Stimulated activated memory B cell treated with anti-CD40 and anti-IgM and Interleukin-4, amounts not matched to agents 10 μg/mL and 1 μg/mL and 100 μg/mL, for 72 hours (primary cell): ENCODE results near the gene LKAAEAR1.

ENCODE experiments used
- ATAC-seq: fragments of 150-1000 bp; cut with Tn5 transposase; 2 replicates; pipeline ENCODE4 v1.10.0; 2021
- H3K27ac Mint-ChIP-seq: one replicate; pipeline ENCODE4 v1.8.0; 2022; ENCODE audit warnings: mild to moderate bottlenecking, mixed read lengths
- H3K27me3 Mint-ChIP-seq: one replicate; pipeline ENCODE4 v1.8.0; 2022; ENCODE audit warnings: mixed read lengths
- H3K36me3 Mint-ChIP-seq: one replicate; pipeline ENCODE4 v1.8.0; 2022; ENCODE audit warnings: mixed read lengths
- H3K4me1 Mint-ChIP-seq: one replicate; pipeline ENCODE4 v1.8.0; 2022; ENCODE audit warnings: mixed read lengths
- H3K4me3 Mint-ChIP-seq: one replicate; pipeline ENCODE4 v1.8.0; 2022; ENCODE audit warnings: mild to moderate bottlenecking, moderate library complexity, mixed read lengths
- H3K9me3 Mint-ChIP-seq: one replicate; pipeline ENCODE4 v1.8.0; 2022; ENCODE audit warnings: mixed read lengths

Gene LKAAEAR1

GRCh38 chr20:64104667-64105451 lies 20.7 kb upstream of the LKAAEAR1 start:
- no peak overlapping the region for H3K4me3 Mint-ChIP-seq
- no peaks in the 10 kb centered on the region for H3K9me3 Mint-ChIP-seq
- ATAC-seq, result no peak
- peaks cover 70% of the 10 kb centered on the region for H3K4me1 Mint-ChIP-seq
- no peak overlapping the region for H3K27ac Mint-ChIP-seq
- no peaks in the 10 kb centered on the region for H3K27me3 Mint-ChIP-seq
- no peaks in the 10 kb centered on the region for H3K36me3 Mint-ChIP-seq

GRCh38 chr20:64103871-64104666 lies 19.9 kb upstream of the LKAAEAR1 start:
- H3K9me3 Mint-ChIP-seq, result no peaks in the 10 kb centered on the region
- H3K27me3 Mint-ChIP-seq, result no peaks in the 10 kb centered on the region
- H3K27ac Mint-ChIP-seq, result no peak overlapping the region
- ATAC-seq, result no peak
- H3K4me3 Mint-ChIP-seq, result no peak overlapping the region
- H3K4me1 Mint-ChIP-seq, result peaks cover 74% of the 10 kb centered on the region
- H3K36me3 Mint-ChIP-seq, result no peaks in the 10 kb centered on the region

- peaks cover 66% of the 10 kb centered on the region for H3K4me1 Mint-ChIP-seq
- no peak for ATAC-seq
- H3K36me3 Mint-ChIP-seq, result peaks cover 6% of the 10 kb centered on the region
- peak overlapping the region; percentile 88 for H3K4me3 Mint-ChIP-seq
- no peaks in the 10 kb centered on the region for H3K27me3 Mint-ChIP-seq
- peak overlapping the region; percentile 84 for H3K27ac Mint-ChIP-seq
- H3K9me3 Mint-ChIP-seq, result no peaks in the 10 kb centered on the region
These were observed 18.6 kb upstream of the LKAAEAR1 start for GRCh38 chr20:64102647-64103354.

GRCh38 chr20:64101731-64102621 lies 17.8 kb upstream of the LKAAEAR1 start:
- Mint-ChIP-seq H3K27me3 (no peaks in the 10 kb centered on the region), H3K36me3 (peaks cover 8% of the 10 kb centered on the region), H3K9me3 (peaks cover under 1% of the 10 kb centered on the region), H3K4me1 (peaks cover 60% of the 10 kb centered on the region), H3K4me3 (peak overlapping the region; percentile 88), H3K27ac (peak overlapping the region; percentile 84)
- peak; percentile 58 for ATAC-seq

- Mint-ChIP-seq H3K36me3 (peaks cover 15% of the 10 kb centered on the region), H3K27me3 (no peaks in the 10 kb centered on the region), H3K27ac (peak overlapping the region; percentile 84), H3K9me3 (peaks cover 6% of the 10 kb centered on the region), H3K4me3 (peak overlapping the region; percentile 88), H3K4me1 (peaks cover 61% of the 10 kb centered on the region)
- ATAC-seq, result no peak
These were observed 16.9 kb upstream of the LKAAEAR1 start for GRCh38 chr20:64100946-64101688.

- H3K36me3 Mint-ChIP-seq, result peaks cover 15% of the 10 kb centered on the region
- no peaks in the 10 kb centered on the region for H3K27me3 Mint-ChIP-seq
- peak; percentile 26 for ATAC-seq
- H3K4me3 Mint-ChIP-seq, result peak overlapping the region; percentile 32
- H3K9me3 Mint-ChIP-seq, result peaks cover 6% of the 10 kb centered on the region
- H3K27ac Mint-ChIP-seq, result peak overlapping the region; percentile 84
- peaks cover 63% of the 10 kb centered on the region for H3K4me1 Mint-ChIP-seq
These were observed 16.3 kb upstream of the LKAAEAR1 start for GRCh38 chr20:64100566-64100888.

GRCh38 chr20:64099880-64100565 lies 15.8 kb upstream of the LKAAEAR1 start:
- Mint-ChIP-seq H3K4me1 (peaks cover 67% of the 10 kb centered on the region), H3K4me3 (peak overlapping the region; percentile 49), H3K27me3 (no peaks in the 10 kb centered on the region), H3K9me3 (peaks cover 6% of the 10 kb centered on the region), H3K27ac (peak overlapping the region; percentile 84), H3K36me3 (peaks cover 15% of the 10 kb centered on the region)
- peak; percentile 94 for ATAC-seq

GRCh38 chr20:64099086-64099786 lies 15.0 kb upstream of the LKAAEAR1 start:
- Mint-ChIP-seq H3K27me3 (no peaks in the 10 kb centered on the region), H3K36me3 (peaks cover 15% of the 10 kb centered on the region), H3K4me3 (no peak overlapping the region), H3K4me1 (peaks cover 67% of the 10 kb centered on the region), H3K9me3 (peaks cover 6% of the 10 kb centered on the region), H3K27ac (peak overlapping the region; percentile 84)
- ATAC-seq, result no peak

- Mint-ChIP-seq H3K4me3 (no peak overlapping the region), H3K9me3 (peaks cover 6% of the 10 kb centered on the region), H3K27ac (no peak overlapping the region), H3K4me1 (peaks cover 63% of the 10 kb centered on the region), H3K36me3 (peaks cover 15% of the 10 kb centered on the region), H3K27me3 (no peaks in the 10 kb centered on the region)
- ATAC-seq, result no peak
These were observed 14.3 kb upstream of the LKAAEAR1 start for GRCh38 chr20:64098471-64099013.

- ATAC-seq, result no peak
- peaks cover 6% of the 10 kb centered on the region for H3K9me3 Mint-ChIP-seq
- no peaks in the 10 kb centered on the region for H3K27me3 Mint-ChIP-seq
- H3K27ac Mint-ChIP-seq, result no peak overlapping the region
- peaks cover 66% of the 10 kb centered on the region for H3K4me1 Mint-ChIP-seq
- peaks cover 15% of the 10 kb centered on the region for H3K36me3 Mint-ChIP-seq
- H3K4me3 Mint-ChIP-seq, result no peak overlapping the region
These were observed 12.3 kb upstream of the LKAAEAR1 start for GRCh38 chr20:64096535-64096934.

GRCh38 chr20:64095927-64096326 lies 11.7 kb upstream of the LKAAEAR1 start:
- Mint-ChIP-seq H3K27me3 (no peaks in the 10 kb centered on the region), H3K4me1 (peaks cover 62% of the 10 kb centered on the region), H3K9me3 (peaks cover 6% of the 10 kb centered on the region), H3K27ac (peak overlapping the region; percentile 9), H3K4me3 (no peak overlapping the region), H3K36me3 (peaks cover 15% of the 10 kb centered on the region)
- no peak for ATAC-seq

- H3K4me3 Mint-ChIP-seq, result no peak overlapping the region
- H3K36me3 Mint-ChIP-seq, result peaks cover 15% of the 10 kb centered on the region
- H3K27me3 Mint-ChIP-seq, result no peaks in the 10 kb centered on the region
- peaks cover 57% of the 10 kb centered on the region for H3K4me1 Mint-ChIP-seq
- peaks cover 6% of the 10 kb centered on the region for H3K9me3 Mint-ChIP-seq
- H3K27ac Mint-ChIP-seq, result peak overlapping the region; percentile 9
- ATAC-seq, result no peak
These were observed 11.3 kb upstream of the LKAAEAR1 start for GRCh38 chr20:64095455-64095854.

- peaks cover 11% of the 10 kb centered on the region for H3K36me3 Mint-ChIP-seq
- no peak for ATAC-seq
- peak overlapping the region; percentile 72 for H3K27ac Mint-ChIP-seq
- peaks cover 49% of the 10 kb centered on the region for H3K4me1 Mint-ChIP-seq
- peaks cover 6% of the 10 kb centered on the region for H3K9me3 Mint-ChIP-seq
- H3K27me3 Mint-ChIP-seq, result no peaks in the 10 kb centered on the region
- no peak overlapping the region for H3K4me3 Mint-ChIP-seq
These were observed 8.9 kb upstream of the LKAAEAR1 start for GRCh38 chr20:64093013-64093503.
